Measurements from ENCODE around the gene SLC22A5. TPM values are rescaled to one million over a fixed set of nuclear protein-coding genes. Genes with fewer than 3 reads are reported as not detected.
A peak's percentile ranks its signal among the peaks of the same experiment; 100 is the strongest.

The SLC22A5 gene
- total RNA-seq, 4 donors from 2014 or later = 23.2 to 36.6 (median 26.3) TPM

DNA sequence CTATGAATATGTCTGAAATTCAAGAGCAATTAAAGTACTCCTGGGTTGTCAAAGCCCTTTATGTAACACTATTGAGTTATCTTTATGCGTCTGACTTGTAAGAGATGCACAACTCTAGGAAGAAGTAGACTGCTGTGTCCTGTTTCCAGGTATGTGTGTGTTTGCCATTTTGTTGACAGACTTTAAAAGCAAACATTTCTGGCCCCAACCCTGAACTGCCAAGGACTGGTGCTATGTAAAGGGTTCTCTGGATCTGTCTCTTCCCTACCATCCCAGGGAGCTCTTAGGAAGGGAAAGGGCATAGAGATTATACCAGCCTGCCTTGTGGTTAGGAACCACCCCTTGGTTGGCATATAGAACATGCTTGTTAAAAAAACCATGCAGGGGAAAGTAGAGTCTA lies 12.1 kb downstream of the SLC22A5 start:
- no peak for DNase-seq (ENCODE audit: low spot score in 2 of 2)
- H3K4me3 ChIP-seq = no peak overlapping the region
- WGBS = 36% methylated on average over 1 of the region's 1 CpG
- H3K36me3 ChIP-seq = peaks cover 3% of the 10 kb centered on the region
- no peaks in the 10 kb centered on the region for H3K27me3 ChIP-seq
- H3K27ac ChIP-seq = no peak overlapping the region
- no peaks in the 10 kb centered on the region for H3K9me3 ChIP-seq
- TF ChIP-seq POLR2A (IDR thresholded peaks at IDR 0.05) = no peak
- TF ChIP-seq CTCF (IDR thresholded peaks at IDR 0.05) = no peak
- no peak for TF ChIP-seq POLR2AphosphoS5 (IDR thresholded peaks at IDR 0.05)
- no peak for TF ChIP-seq EP300 (IDR thresholded peaks at IDR 0.05)
- peaks cover 40% of the 10 kb centered on the region for H3K4me1 ChIP-seq

DNA sequence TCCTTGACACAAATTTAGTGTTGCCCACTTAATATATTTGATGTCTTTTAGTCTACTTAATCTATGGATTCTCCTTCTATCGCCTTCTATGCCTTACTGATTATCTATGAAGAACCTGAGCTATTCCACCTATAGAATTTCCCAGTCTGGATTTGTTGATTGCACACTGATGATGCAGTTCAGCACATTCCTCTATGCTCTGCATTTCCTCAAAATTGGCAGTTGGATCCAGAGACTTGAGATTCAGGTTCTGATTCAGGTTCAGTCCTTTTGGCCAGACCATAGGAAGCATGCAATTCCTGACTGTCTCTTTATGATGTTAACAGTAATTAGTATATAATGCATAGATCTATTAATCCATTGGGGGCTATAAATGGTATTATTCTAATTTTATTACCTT lies 13.8 kb downstream of the SLC22A5 start:
- Histone ChIP-seq H3K36me3 (peaks cover 3% of the 10 kb centered on the region), H3K4me1 (peaks cover 40% of the 10 kb centered on the region), H3K27ac (no peak overlapping the region), H3K9me3 (no peaks in the 10 kb centered on the region), H3K27me3 (no peaks in the 10 kb centered on the region), H3K4me3 (no peak overlapping the region)
- no peak for DNase-seq (ENCODE audit: low spot score in 2 of 2)
- no peak for TF ChIP-seq CTCF (IDR thresholded peaks at IDR 0.05)
- WGBS = 89% methylated on average over 1 of the region's 1 CpG

GRCh38 chr5:132383984-132384383 lies 14.5 kb downstream of the SLC22A5 start:
- DNase-seq (ENCODE audit: low spot score in 2 of 2) = no peak
- Histone ChIP-seq H3K27ac (no peak overlapping the region), H3K9me3 (no peaks in the 10 kb centered on the region), H3K4me3 (no peak overlapping the region), H3K4me1 (peaks cover 47% of the 10 kb centered on the region), H3K36me3 (peaks cover 3% of the 10 kb centered on the region), H3K27me3 (no peaks in the 10 kb centered on the region)
- 92% methylated on average over 5 of the region's 5 CpGs for WGBS
- no peak for TF ChIP-seq POLR2A (IDR thresholded peaks at IDR 0.05)
- no peak for TF ChIP-seq EP300 (IDR thresholded peaks at IDR 0.05)
- TF ChIP-seq CTCF (IDR thresholded peaks at IDR 0.05) = no peak
- no peak for TF ChIP-seq POLR2AphosphoS5 (IDR thresholded peaks at IDR 0.05)

DNA sequence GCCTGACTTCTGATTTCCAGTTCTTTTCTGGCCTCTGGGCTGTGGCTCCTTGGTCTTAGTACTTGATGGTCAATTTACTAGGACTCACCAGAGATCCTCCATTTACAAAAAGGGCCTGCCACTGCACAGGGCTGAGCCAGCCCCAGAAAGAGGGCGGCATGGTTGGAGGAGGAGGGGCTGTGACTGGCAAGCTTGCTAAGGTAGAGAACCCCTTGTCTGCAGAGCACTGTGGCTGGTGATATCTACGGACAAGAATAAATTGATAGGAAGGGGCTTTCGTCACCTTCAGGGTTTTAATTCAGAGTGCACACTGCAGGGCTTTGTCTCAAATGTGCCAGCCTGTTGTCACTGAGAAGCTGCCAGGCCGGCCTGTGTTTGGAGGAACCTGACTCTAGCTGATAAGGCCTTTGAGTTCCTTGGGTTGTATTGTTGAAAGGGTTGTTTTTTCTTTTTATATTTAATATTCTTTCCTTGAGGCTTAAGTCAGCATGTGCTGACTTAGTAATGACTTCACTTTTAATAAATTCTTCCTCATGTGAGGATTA lies 15.1 kb downstream of the SLC22A5 start:
- 86% methylated on average over 4 of the region's 4 CpGs for WGBS
- TF ChIP-seq POLR2A (IDR thresholded peaks at IDR 0.05) = no peak
- TF ChIP-seq CTCF (IDR thresholded peaks at IDR 0.05) = no peak
- TF ChIP-seq EP300 (IDR thresholded peaks at IDR 0.05) = no peak
- no peak for TF ChIP-seq POLR2AphosphoS5 (IDR thresholded peaks at IDR 0.05)
- Histone ChIP-seq H3K36me3 (peaks cover 3% of the 10 kb centered on the region), H3K9me3 (no peaks in the 10 kb centered on the region), H3K4me3 (no peak overlapping the region), H3K27me3 (no peaks in the 10 kb centered on the region), H3K27ac (no peak overlapping the region), H3K4me1 (peaks cover 53% of the 10 kb centered on the region)
- no peak for DNase-seq (ENCODE audit: low spot score in 2 of 2)

GRCh38 chr5:132385326-132386105 lies 16.0 kb downstream of the SLC22A5 start:
- Histone ChIP-seq H3K4me3 (no peak overlapping the region), H3K27me3 (no peaks in the 10 kb centered on the region), H3K4me1 (peaks cover 62% of the 10 kb centered on the region), H3K9me3 (no peaks in the 10 kb centered on the region), H3K36me3 (no peaks in the 10 kb centered on the region), H3K27ac (peak overlapping the region; percentile 49)
- DNase-seq (ENCODE audit: low spot score in 2 of 2) = no peak
- WGBS = 23% methylated on average over 9 of the region's 9 CpGs
- TF ChIP-seq CTCF (IDR thresholded peaks at IDR 0.05) (peak; percentile 57 to 67), EP300 (IDR thresholded peaks at IDR 0.05) (no peak), POLR2A (IDR thresholded peaks at IDR 0.05) (no peak)
